Hepatocyte (in vitro differentiated cells): Measurements from ENCODE around the gene KLHL3. TPM values are rescaled to one million over a fixed set of nuclear protein-coding genes. Genes with fewer than 3 reads are reported as not detected.

Source experiments
- DNase-seq: peaks from one replicate; pipeline ENCODE4 v3.0.0-alpha.2; 2016; ENCODE audit warnings: low spot score
- H2AFZ ChIP-seq: fragments of 200-600 bp; sonication (generic); 2 replicates; pipeline ENCODE4 v1.6.0; 2016; ENCODE audit warnings: antibody characterized with exemption, mild to moderate bottlenecking
- H3K27ac ChIP-seq: fragments of 200-600 bp; sonication (generic); 2 replicates; pipeline ENCODE4 v1.5.1; 2016; ENCODE audit warnings: mild to moderate bottlenecking
- H3K27me3 ChIP-seq: fragments of 200-600 bp; sonication (generic); 2 replicates; pipeline ENCODE4 v1.6.1; 2016
- H3K36me3 ChIP-seq: fragments of 200-600 bp; sonication (generic); replicated peaks from 2 replicates; pipeline ENCODE4 v1.5.1; 2016; ENCODE audit warnings: low read depth; ENCODE audit not compliant: insufficient read depth
- H3K4me1 ChIP-seq: fragments of 200-600 bp; sonication (generic); 2 replicates; pipeline ENCODE4 v1.5.1; 2016; ENCODE audit warnings: mild to moderate bottlenecking, moderate library complexity; ENCODE audit not compliant: insufficient read depth
- H3K4me2 ChIP-seq: fragments of 200-600 bp; sonication (generic); 2 replicates; pipeline ENCODE4 v1.6.0; 2016
- H3K4me3 ChIP-seq: fragments of 200-600 bp; sonication (generic); 2 replicates; pipeline ENCODE4 v1.5.1; 2016; ENCODE audit warnings: mild to moderate bottlenecking
- H3K79me2 ChIP-seq: fragments of 200-600 bp; sonication (generic); 2 replicates; pipeline ENCODE4 v1.6.0; 2017; ENCODE audit warnings: mild to moderate bottlenecking
- H3K9me2 ChIP-seq: fragments of 200-600 bp; sonication (generic); replicated peaks from 2 replicates; pipeline ENCODE4 v1.6.0; 2017; ENCODE audit warnings: mild to moderate bottlenecking; ENCODE audit not compliant: insufficient read depth
- H3K9me3 ChIP-seq: fragments of 200-600 bp; sonication (generic); 2 replicates; pipeline ENCODE4 v1.5.1; 2016; ENCODE audit warnings: low read depth, mild to moderate bottlenecking
- H4K20me1 ChIP-seq: fragments of 200-600 bp; sonication (generic); 2 replicates; pipeline ENCODE4 v1.6.0; 2016; ENCODE audit warnings: mild to moderate bottlenecking; ENCODE audit not compliant: insufficient read depth, poor library complexity, severe bottlenecking
- EZH2 ChIP-seq: fragments of 200-600 bp; sonication (generic); IDR thresholded peaks from 2 replicates; pipeline ENCODE4 v1.6.1; 2016; ENCODE audit warnings: antibody characterized with exemption, mild to moderate bottlenecking, borderline replicate concordance
- EZH2phosphoT487 ChIP-seq: fragments of 200-600 bp; sonication (generic); IDR thresholded peaks from one replicate; pipeline ENCODE4 v1.6.1; 2018; ENCODE audit warnings: antibody characterized with exemption, mild to moderate bottlenecking, low read depth, moderate library complexity; ENCODE audit not compliant: unreplicated experiment, severe bottlenecking
- WGBS: methylation state at CpG from one replicate; pipeline ENCODE4 v1.1.6; 2016; ENCODE audit warnings: low lambda C conversion rate; ENCODE audit errors: missing lambda C conversion rate; 5-methylcytosine and 5-hydroxymethylcytosine counted together
- polyA plus RNA-seq: library from polyadenylated mRNA; unstranded; fragments of >200 nt; fragmentation: Nextera tagmentation; extraction: Ambion mirVana; gene quantifications from 2 replicates; pipeline ENCODE4 v1.2.1, GENCODE V29; 2016
- total RNA-seq: library from RNA; depleted of rRNA; stranded (reverse); fragments of >200 nt; gene quantifications from 2 replicates; pipeline ENCODE4 v1.2.3, GENCODE V29; 2014
- TF ChIP-seq, protein P1 (sequence below): fragments of 200-600 bp; sonication (generic); IDR thresholded peaks from 2 replicates; pipeline ENCODE4 v1.5.1; 2016; ENCODE audit warnings: antibody characterized with exemption, mild to moderate bottlenecking; ENCODE audit not compliant: poor library complexity

The KLHL3 gene
- total and polyA plus RNA-seq, 2 experiments from 2014 or later, result 1.4 to 5.3 TPM

DNA sequence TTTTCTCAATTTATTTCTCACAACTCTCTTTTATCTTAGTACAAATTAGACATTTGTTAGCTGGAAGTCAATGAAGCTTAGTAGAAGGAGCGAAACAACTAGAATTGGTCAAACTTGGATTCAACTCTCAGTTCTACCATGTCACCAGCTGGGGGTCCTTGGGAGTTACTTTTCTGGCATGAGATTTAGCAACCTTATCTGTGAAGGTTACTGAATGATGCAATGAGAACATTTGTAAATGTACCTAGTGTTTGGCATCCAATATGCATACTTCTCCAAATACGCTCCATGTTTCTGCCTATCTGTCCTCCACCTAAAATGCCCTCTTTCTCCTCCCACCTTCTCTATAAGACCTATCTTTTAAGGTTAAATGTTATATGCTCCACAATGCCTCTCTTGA, 12.0 kb upstream of the KLHL3 start:
- Histone ChIP-seq H2AFZ (no peak overlapping the region), H3K79me2 (peaks cover 46% of the 10 kb centered on the region), H3K4me3 (no peak overlapping the region), H4K20me1 (peaks cover 48% of the 10 kb centered on the region), H3K4me1 (peaks cover 24% of the 10 kb centered on the region), H3K36me3 (no peaks in the 10 kb centered on the region), H3K27me3 (no peaks in the 10 kb centered on the region), H3K9me2 (no peaks in the 10 kb centered on the region), H3K4me2 (no peak overlapping the region), H3K9me3 (no peaks in the 10 kb centered on the region), H3K27ac (no peak overlapping the region)
- TF ChIP-seq, protein P1, sequence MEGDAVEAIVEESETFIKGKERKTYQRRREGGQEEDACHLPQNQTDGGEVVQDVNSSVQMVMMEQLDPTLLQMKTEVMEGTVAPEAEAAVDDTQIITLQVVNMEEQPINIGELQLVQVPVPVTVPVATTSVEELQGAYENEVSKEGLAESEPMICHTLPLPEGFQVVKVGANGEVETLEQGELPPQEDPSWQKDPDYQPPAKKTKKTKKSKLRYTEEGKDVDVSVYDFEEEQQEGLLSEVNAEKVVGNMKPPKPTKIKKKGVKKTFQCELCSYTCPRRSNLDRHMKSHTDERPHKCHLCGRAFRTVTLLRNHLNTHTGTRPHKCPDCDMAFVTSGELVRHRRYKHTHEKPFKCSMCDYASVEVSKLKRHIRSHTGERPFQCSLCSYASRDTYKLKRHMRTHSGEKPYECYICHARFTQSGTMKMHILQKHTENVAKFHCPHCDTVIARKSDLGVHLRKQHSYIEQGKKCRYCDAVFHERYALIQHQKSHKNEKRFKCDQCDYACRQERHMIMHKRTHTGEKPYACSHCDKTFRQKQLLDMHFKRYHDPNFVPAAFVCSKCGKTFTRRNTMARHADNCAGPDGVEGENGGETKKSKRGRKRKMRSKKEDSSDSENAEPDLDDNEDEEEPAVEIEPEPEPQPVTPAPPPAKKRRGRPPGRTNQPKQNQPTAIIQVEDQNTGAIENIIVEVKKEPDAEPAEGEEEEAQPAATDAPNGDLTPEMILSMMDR, result no peak
- TF ChIP-seq EZH2 (no peak), EZH2phosphoT487 (no peak)
- DNase-seq, result no peak
- whole genome bisulfite sequencing, result 90% methylated on average over 2 of the region's 2 CpGs

DNA sequence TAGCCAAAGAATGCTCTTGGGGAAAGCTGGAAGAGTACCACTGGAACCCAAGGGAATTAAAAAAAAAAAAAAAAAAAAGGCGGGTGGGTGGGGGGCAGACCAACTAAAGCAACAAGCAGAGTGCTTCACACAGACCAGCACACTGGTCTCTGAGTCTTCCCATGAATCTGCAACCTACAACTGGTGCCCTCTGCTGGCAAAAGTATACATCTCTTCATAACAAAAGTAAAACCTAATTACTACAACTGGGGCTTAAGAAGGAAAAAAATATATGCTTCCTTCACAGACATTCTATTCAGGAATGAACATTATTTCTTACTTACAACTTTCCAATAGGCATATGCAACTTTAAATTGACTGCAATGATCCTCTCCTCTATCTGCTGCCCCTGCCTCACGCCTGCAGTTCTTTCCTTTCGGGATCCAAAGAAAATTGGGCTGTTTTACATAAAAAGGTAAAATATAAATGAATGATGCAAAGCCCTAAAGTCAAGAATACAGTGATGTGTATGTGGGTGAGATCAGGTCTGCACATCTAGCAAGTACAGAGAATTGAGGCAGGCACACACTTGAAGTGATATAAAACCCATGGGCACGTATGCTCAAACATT, 7.2 kb upstream of the KLHL3 start:
- Histone ChIP-seq H4K20me1 (peaks cover 2% of the 10 kb centered on the region), H3K79me2 (no peaks in the 10 kb centered on the region), H3K36me3 (no peaks in the 10 kb centered on the region), H3K4me1 (no peaks in the 10 kb centered on the region), H3K27ac (no peak overlapping the region), H3K9me3 (no peaks in the 10 kb centered on the region), H3K4me2 (no peak overlapping the region), H3K27me3 (no peaks in the 10 kb centered on the region), H2AFZ (no peak overlapping the region), H3K9me2 (no peaks in the 10 kb centered on the region), H3K4me3 (no peak overlapping the region)
- TF ChIP-seq, protein P1, result peak; percentile 72
- TF ChIP-seq EZH2phosphoT487, result no peak
- WGBS, result 71% methylated on average over 4 of the region's 4 CpGs
- DNase-seq, result peak; percentile 82

DNA sequence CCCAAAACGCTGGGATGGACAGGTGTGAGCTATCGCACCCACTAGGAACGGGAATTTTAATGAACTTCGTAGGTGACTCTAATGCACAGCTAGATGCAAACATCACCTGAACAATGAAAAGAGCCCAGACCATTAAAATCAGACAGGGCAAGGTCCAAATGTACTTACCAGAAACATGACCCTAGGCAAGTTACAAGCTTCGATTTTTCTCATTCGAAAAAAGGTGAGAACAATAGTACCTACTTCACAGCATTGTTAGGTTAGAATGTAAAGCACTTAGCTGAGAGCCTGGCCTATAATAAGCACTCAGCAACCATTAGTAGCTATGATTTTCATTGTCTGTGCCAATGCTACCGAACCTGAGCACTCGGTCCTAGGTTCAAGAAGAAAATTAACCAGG, 5.8 kb upstream of the KLHL3 start:
- Histone ChIP-seq H3K36me3 (no peaks in the 10 kb centered on the region), H3K9me2 (no peaks in the 10 kb centered on the region), H3K79me2 (no peaks in the 10 kb centered on the region), H3K27ac (no peak overlapping the region), H3K4me2 (no peak overlapping the region), H3K4me1 (no peaks in the 10 kb centered on the region), H2AFZ (no peak overlapping the region), H4K20me1 (no peaks in the 10 kb centered on the region), H3K27me3 (no peaks in the 10 kb centered on the region), H3K4me3 (no peak overlapping the region), H3K9me3 (no peaks in the 10 kb centered on the region)
- WGBS, result 67% methylated on average over 8 of the region's 8 CpGs
- TF ChIP-seq EZH2 (no peak), EZH2phosphoT487 (no peak)
- TF ChIP-seq, protein P1, result no peak
- DNase-seq, result no peak

DNA sequence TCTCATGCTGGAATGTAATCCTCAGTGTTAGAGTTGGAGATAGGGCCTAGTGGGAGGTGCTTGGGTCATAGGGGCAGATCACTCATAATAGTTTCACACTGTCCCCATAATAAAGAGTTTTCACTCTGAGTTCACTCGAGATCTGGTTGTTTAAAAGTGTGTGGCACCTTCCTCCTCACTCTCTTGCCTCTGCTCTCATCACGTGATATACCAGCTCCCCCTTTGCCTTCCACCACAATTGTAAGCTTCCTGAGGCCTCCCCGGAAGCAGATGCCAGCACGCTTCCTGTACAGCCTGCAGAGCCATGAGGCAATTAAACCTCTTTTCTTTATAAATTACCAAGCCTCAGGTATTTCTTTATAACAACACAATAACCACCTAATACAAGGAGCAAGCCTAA, 3.8 kb upstream of the KLHL3 start:
- Histone ChIP-seq H3K79me2 (no peaks in the 10 kb centered on the region), H3K4me2 (no peak overlapping the region), H3K4me3 (no peak overlapping the region), H4K20me1 (no peaks in the 10 kb centered on the region), H3K9me2 (no peaks in the 10 kb centered on the region), H3K36me3 (no peaks in the 10 kb centered on the region), H3K9me3 (no peaks in the 10 kb centered on the region), H3K27ac (no peak overlapping the region), H2AFZ (no peak overlapping the region), H3K27me3 (no peaks in the 10 kb centered on the region), H3K4me1 (peaks cover 12% of the 10 kb centered on the region)
- DNase-seq, result no peak
- TF ChIP-seq, protein P1, result no peak
- TF ChIP-seq EZH2 (no peak), EZH2phosphoT487 (no peak)
- WGBS, result 87% methylated on average over 4 of the region's 4 CpGs
